ENCODE measurements around the gene FURIN.
"Not testable (repeated sequence)": the region's sequence is repeated elsewhere in the genome, so short reads cannot be mapped to it uniquely, and the experiment has no call there.

Gene FURIN

DNA sequence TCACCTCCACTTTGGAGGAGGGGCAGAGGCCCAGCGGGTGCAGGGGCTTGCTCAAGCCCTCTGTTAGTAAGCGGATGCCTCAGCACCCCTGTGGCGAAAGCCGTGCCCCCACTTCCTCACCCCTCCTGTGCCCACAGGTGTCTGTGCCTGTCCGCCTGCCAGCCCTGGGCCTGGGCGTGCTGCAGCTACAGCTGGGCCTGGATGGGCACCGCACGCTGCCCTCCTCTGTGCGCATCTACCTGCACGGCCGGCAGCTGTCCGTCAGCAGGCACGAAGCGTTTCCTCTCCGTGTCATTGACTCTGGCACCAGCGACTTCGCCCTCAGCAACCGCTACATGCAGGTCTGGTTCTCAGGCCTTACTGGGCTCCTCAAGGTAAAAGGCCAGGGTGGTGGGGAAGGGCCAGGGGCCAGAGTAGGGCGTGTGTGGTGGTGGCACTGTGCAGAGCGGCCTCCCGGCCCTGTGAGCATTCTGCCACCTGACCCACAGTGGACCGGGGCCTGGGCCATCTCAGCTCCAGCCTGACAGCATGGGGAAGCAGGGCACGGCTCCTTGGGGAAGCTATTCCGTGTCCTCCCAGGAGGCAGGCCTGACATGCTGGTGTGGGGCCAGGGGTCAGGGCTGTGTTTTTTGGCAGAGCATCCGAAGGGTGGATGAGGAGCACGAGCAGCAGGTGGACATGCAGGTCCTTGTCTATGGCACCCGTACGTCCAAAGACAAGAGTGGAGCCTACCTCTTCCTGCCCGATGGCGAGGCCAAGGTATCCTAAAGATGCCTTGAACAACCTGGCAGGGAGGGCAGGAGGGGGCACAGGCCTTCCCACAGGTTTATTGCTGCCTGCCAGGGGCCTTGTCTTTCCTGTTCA lies 43.8 kb downstream of the FURIN start:
- in situ Hi-C loops (cut with HindIII; ENCODE audit: low sequenced_read_pairs) = no loop called here

GRCh38 chr15:90912770-90913075 lies 44.3 kb downstream of the FURIN start:
- in situ Hi-C loops (cut with HindIII; ENCODE audit: low sequenced_read_pairs) = no loop called here

DNA sequence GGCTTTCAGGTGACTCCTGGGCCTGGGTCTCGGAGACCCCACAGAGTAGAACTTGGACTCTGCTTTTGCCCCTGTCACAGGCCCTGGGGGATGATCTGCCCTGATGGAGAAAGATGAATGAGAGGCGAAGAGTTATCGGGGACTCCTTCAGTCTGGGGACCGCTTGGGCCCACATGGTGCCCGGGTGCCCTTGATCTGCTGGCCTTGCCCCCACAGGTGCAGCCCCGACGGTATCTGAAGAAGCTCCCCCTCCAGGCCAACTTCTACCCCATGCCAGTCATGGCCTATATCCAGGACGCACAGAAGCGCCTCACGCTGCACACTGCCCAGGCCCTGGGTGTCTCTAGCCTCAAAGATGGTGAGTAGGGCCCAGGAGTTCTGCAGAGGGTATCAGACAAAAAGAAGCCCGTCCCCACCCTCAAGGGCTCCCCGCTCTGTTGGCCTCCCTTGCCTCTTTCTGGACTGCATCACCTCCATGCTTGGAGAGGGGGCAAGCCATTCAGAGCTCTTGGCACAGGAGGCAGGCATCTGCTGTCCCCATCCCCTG lies 45.1 kb downstream of the FURIN start:
- in situ Hi-C loops (cut with HindIII; ENCODE audit: low sequenced_read_pairs) = no loop called here

DNA sequence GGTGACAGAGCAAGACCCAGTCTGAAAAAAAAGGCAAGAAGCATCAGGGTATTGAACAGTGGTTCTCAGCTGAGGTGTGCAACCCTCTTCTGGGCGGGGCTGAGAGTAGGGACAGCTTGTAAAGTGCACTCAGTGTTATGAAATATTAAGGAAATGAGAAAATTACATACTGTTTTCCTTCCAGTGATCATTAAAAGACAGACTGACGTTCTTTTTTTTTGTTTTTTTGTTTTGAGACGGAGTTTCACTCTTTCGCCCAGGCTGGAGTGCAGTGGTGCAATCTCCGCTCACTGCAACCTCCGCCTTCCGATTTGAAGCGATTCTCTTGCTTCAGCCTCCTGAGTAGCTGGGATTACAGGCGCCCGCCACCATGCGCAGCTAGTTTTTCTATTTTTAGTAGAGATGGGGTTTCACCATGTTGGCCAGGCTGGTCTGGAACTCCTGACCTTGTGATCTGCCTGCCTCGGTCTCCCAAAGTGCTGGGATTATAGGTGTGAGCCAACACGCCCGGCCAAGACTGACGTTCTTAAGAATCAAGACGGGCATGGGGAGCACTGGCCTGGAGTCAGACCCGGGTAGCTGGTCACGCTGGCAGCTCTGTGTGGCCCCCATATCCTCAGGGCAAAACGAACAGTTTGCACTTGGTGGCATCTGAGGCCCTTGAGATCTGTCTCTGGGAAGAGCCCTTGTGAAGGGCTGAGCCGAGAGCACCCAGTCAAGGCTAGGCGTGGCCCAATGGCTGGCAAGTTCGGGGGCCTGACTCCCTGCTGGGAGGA lies 46.1 kb downstream of the FURIN start:
- in situ Hi-C loops (cut with HindIII; ENCODE audit: low sequenced_read_pairs) = no loop called here

- in situ Hi-C loops (cut with HindIII; ENCODE audit: low sequenced_read_pairs) = no loop called here
These were observed 46.9 kb downstream of the FURIN start for GRCh38 chr15:90915216-90915807.

DNA sequence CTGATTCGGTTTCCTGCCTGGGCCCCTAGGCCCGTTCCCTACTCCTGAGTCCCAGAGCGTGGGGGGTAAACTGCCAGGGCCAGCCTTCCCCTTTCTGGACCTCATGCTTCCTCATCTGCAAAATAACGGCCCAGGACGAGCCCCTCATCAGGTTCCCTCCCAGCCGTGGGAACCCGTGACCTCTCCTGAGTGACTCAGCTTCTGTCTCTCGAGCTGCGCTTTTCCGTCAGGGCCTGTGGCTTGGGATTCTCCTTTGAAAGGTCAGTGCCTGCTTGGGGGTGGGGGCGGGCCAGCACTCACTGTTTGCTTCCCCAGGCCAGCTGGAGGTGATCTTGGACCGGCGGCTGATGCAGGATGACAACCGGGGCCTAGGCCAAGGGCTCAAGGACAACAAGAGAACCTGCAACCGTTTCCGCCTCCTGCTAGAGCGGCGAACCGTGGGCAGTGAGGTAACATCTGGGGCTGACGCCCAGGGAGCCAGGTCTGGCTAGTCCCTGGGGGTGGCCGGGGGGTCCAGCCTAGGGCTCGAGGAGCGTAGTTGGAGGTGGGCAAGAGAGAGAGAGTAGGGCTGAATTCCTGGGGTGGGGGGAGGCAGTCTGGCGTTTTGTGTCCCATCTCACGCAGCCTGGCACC lies 47.5 kb downstream of the FURIN start:
- in situ Hi-C loops (cut with HindIII; ENCODE audit: low sequenced_read_pairs) = no loop called here

- in situ Hi-C loops (cut with HindIII; ENCODE audit: low sequenced_read_pairs) = no loop called here
These were observed 48.1 kb downstream of the FURIN start for GRCh38 chr15:90916461-90916860.

GRCh38 chr15:90917569-90917968 lies 49.2 kb downstream of the FURIN start:
- in situ Hi-C loops (cut with HindIII; ENCODE audit: low sequenced_read_pairs) = no loop called here

GRCh38 chr15:90918034-90918788 lies 49.8 kb downstream of the FURIN start:
- in situ Hi-C loops (cut with HindIII; ENCODE audit: low sequenced_read_pairs) = no loop called here

GRCh38 chr15:90918835-90919234 lies 50.4 kb downstream of the FURIN start:
- in situ Hi-C loops (cut with HindIII; ENCODE audit: low sequenced_read_pairs) = no loop called here

GRCh38 chr15:90921887-90922286 lies 53.5 kb downstream of the FURIN start:
- in situ Hi-C loops (cut with HindIII; ENCODE audit: low sequenced_read_pairs) = no loop called here

GRCh38 chr15:90922712-90923322 lies 54.4 kb downstream of the FURIN start:
- in situ Hi-C loops (cut with HindIII; ENCODE audit: low sequenced_read_pairs) = not testable (repeated sequence)

DNA sequence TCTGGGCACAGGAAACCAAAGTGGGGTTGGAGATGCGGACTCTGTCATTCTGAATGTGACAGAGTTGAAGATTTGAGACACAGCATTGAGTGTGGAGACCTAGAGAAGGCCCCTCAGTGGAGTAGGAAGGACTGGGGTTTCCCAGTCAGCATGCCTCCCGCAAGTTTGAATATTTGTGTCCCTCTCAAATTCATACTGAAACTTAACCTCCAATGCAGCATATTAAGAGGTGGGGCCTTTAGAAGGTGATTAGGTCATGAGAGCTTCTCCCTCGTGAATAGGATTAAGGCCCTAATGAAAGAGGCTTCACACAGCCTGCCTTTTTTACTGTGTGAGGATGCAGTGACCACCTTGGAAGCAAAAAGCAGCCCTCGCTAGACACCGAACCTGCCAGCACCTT lies 56.0 kb downstream of the FURIN start:
- in situ Hi-C loops (cut with HindIII; ENCODE audit: low sequenced_read_pairs) = no loop called here

GRCh38 chr15:90926766-90927165 lies 58.4 kb downstream of the FURIN start:
- in situ Hi-C loops (cut with HindIII; ENCODE audit: low sequenced_read_pairs) = loop anchor here (25.0 kb wide), 2 partner anchors 89 to 289 kb away; no protein-coding TSS in a partner anchor

GRCh38 chr15:90928106-90928505 lies 59.7 kb downstream of the FURIN start:
- in situ Hi-C loops (cut with HindIII; ENCODE audit: low sequenced_read_pairs) = loop anchor here (25.0 kb wide), 2 partner anchors 91 to 291 kb away; no protein-coding TSS in a partner anchor

DNA sequence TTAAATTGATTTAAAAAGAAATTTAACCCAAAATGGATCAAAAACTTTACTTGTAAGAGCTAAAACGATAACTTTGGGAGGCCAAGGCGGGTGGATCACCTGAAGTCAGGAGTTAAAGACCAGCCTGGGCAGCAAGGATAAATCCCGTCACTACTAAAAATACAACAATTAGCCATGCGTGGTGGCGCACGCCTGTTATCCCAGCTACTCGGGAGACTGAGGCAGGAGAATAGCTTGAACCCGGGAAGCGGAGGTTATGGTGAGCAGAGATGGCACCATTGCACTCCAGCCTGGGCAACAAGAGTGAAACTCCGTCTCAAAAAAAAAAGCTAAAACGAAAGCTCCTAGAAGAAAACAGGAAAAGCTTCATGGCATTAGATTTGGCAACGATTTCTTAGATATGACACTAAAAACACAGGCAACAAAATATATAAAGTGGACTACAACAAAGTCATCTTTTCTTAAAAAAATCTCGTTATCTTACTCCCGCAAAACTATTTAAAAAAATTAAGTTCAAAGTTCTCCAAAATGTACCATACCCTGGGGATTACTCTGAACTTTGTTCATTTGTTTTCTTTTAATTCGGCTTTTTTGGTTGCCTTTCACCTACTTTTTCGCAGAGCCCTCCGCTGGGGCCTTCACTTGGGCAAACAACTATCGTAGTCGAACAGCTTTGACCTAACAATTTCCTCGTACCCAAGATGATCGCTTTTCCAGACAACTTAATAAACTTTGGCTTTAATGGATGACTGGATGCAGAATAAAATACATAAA lies 61.0 kb downstream of the FURIN start:
- in situ Hi-C loops (cut with HindIII; ENCODE audit: low sequenced_read_pairs) = loop anchor here (25.0 kb wide), 2 partner anchors 92 to 292 kb away; no protein-coding TSS in a partner anchor

- in situ Hi-C loops (cut with HindIII; ENCODE audit: low sequenced_read_pairs) = loop anchor here (25.0 kb wide), 2 partner anchors 94 to 294 kb away; no protein-coding TSS in a partner anchor
These were observed 62.6 kb downstream of the FURIN start for GRCh38 chr15:90930861-90931574.

DNA sequence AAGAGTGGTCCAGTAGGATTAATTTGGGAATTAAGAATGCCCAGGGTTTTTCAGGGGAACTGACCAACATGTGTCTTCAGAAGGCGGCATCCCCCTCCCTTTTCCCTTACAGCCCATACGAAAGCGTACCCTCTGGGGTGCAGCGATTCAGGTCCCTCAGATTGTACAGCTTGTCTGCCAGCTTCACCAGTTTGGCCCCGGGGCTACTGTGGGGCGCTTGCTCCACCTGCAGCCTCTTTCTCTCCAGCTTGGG lies 63.1 kb downstream of the FURIN start:
- in situ Hi-C loops (cut with HindIII; ENCODE audit: low sequenced_read_pairs) = loop anchor here (25.0 kb wide), 2 partner anchors 94 to 294 kb away; no protein-coding TSS in a partner anchor
